Type B pancreatic cell (in vitro differentiated cells): ENCODE results near the gene ULK4. TPM values are rescaled to one million over a fixed set of nuclear protein-coding genes. Genes with fewer than 3 reads are reported as not detected.
"Not testable (repeated sequence)": the region's sequence is repeated elsewhere in the genome, so short reads cannot be mapped to it uniquely, and the experiment has no call there.

Source experiments
- DNase-seq: peaks from one replicate; pipeline ENCODE4 v3.0.0; 2021; ENCODE audit warnings: mixed read lengths; ENCODE audit not compliant: unreplicated experiment; ENCODE audit errors: extremely low spot score
- H3K27ac Mint-ChIP-seq: 2 replicates; pipeline ENCODE4 v1.8.0; 2021; ENCODE audit warnings: mild to moderate bottlenecking, mixed read lengths
- H3K27me3 Mint-ChIP-seq: 2 replicates; pipeline ENCODE4 v1.8.0; 2021; ENCODE audit warnings: mixed read lengths
- H3K36me3 Mint-ChIP-seq: 2 replicates; pipeline ENCODE4 v1.8.0; 2021; ENCODE audit warnings: mixed read lengths
- H3K4me1 Mint-ChIP-seq: one replicate; pipeline ENCODE4 v1.8.0; 2021; ENCODE audit warnings: mixed read lengths; ENCODE audit not compliant: unreplicated experiment
- H3K4me3 Mint-ChIP-seq: 2 replicates; pipeline ENCODE4 v1.8.0; 2021; ENCODE audit warnings: mild to moderate bottlenecking, mixed read lengths
- H3K9me3 Mint-ChIP-seq: 2 replicates; pipeline ENCODE4 v1.8.0; 2021; ENCODE audit warnings: mixed read lengths
- CTCF ChIP-seq: fragments of 200-600 bp; sonication (generic); conservative IDR thresholded peaks from 2 replicates; pipeline ENCODE4 v1.5.0; 2021; ENCODE audit warnings: antibody characterized with exemption, mild to moderate bottlenecking
- total RNA-seq: library from RNA; stranded (reverse); gene quantifications from 2 replicates; pipeline ENCODE4 v1.2.1, GENCODE V29; 2021; ENCODE audit warnings: low replicate concordance

The ULK4 gene
- total RNA-seq, 1 donor from 2014 or later: 10.7 TPM

GRCh38 chr3:41792806-41793205 lies 169.1 kb downstream of the ULK4 start:
- H3K4me1 Mint-ChIP-seq: no peaks in the 10 kb centered on the region
- H3K4me3 Mint-ChIP-seq: no peak overlapping the region
- no peak for DNase-seq
- no peaks in the 10 kb centered on the region for H3K9me3 Mint-ChIP-seq
- TF ChIP-seq CTCF: no peak
- no peak overlapping the region for H3K27ac Mint-ChIP-seq
- no peaks in the 10 kb centered on the region for H3K36me3 Mint-ChIP-seq
- H3K27me3 Mint-ChIP-seq: no peaks in the 10 kb centered on the region

GRCh38 chr3:41769106-41769505 lies 192.8 kb downstream of the ULK4 start:
- Mint-ChIP-seq H3K9me3 (no peaks in the 10 kb centered on the region), H3K4me1 (no peaks in the 10 kb centered on the region), H3K4me3 (no peak overlapping the region), H3K27ac (no peak overlapping the region), H3K27me3 (no peaks in the 10 kb centered on the region), H3K36me3 (no peaks in the 10 kb centered on the region)
- no peak for DNase-seq
- no peak for TF ChIP-seq CTCF

- H3K4me1 Mint-ChIP-seq: no peaks in the 10 kb centered on the region
- no peak for TF ChIP-seq CTCF
- H3K27me3 Mint-ChIP-seq: no peaks in the 10 kb centered on the region
- DNase-seq: no peak
- H3K27ac Mint-ChIP-seq: no peak overlapping the region
- no peaks in the 10 kb centered on the region for H3K36me3 Mint-ChIP-seq
- no peaks in the 10 kb centered on the region for H3K9me3 Mint-ChIP-seq
- H3K4me3 Mint-ChIP-seq: no peak overlapping the region
These were observed 193.5 kb downstream of the ULK4 start for GRCh38 chr3:41768363-41768762.

GRCh38 chr3:41762867-41763266 lies 199.0 kb downstream of the ULK4 start:
- H3K4me1 Mint-ChIP-seq, DNase-seq, H3K36me3 Mint-ChIP-seq, H3K27me3 Mint-ChIP-seq, H3K9me3 Mint-ChIP-seq, H3K4me3 Mint-ChIP-seq, H3K27ac Mint-ChIP-seq: not testable (repeated sequence)

- H3K36me3 Mint-ChIP-seq: no peaks in the 10 kb centered on the region
- DNase-seq: no peak
- no peak overlapping the region for H3K4me3 Mint-ChIP-seq
- no peak for TF ChIP-seq CTCF
- no peak overlapping the region for H3K27ac Mint-ChIP-seq
- no peaks in the 10 kb centered on the region for H3K9me3 Mint-ChIP-seq
- no peaks in the 10 kb centered on the region for H3K27me3 Mint-ChIP-seq
- H3K4me1 Mint-ChIP-seq: no peaks in the 10 kb centered on the region
These were observed 208.3 kb downstream of the ULK4 start for GRCh38 chr3:41753651-41754050.

- Mint-ChIP-seq H3K9me3 (no peaks in the 10 kb centered on the region), H3K4me1 (no peaks in the 10 kb centered on the region), H3K27me3 (no peaks in the 10 kb centered on the region), H3K4me3 (no peak overlapping the region), H3K36me3 (no peaks in the 10 kb centered on the region), H3K27ac (no peak overlapping the region)
- DNase-seq: no peak
- no peak for TF ChIP-seq CTCF
These were observed 210.3 kb downstream of the ULK4 start for GRCh38 chr3:41751597-41751996.
